ENCODE measurements around the gene EGFR.

Gene EGFR

DNA sequence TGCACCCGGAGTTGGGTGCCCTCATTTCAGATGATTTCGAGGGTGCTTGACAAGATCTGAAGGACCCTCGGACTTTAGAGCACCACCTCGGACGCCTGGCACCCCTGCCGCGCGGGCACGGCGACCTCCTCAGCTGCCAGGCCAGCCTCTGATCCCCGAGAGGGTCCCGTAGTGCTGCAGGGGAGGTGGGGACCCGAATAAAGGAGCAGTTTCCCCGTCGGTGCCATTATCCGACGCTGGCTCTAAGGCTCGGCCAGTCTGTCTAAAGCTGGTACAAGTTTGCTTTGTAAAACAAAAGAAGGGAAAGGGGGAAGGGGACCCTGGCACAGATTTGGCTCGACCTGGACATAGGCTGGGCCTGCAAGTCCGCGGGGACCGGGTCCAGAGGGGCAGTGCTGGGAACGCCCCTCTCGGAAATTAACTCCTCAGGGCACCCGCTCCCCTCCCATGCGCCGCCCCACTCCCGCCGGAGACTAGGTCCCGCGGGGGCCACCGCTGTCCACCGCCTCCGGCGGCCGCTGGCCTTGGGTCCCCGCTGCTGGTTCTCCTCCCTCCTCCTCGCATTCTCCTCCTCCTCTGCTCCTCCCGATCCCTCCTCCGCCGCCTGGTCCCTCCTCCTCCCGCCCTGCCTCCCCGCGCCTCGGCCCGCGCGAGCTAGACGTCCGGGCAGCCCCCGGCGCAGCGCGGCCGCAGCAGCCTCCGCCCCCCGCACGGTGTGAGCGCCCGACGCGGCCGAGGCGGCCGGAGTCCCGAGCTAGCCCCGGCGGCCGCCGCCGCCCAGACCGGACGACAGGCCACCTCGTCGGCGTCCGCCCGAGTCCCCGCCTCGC is at the start of gene EGFR:
Gene EGFR, plus strand, starts transcription at position 657 of the 830 bp plus-strand sequence. CDS start 261 bp downstream, outside the sequence.
- DNase-seq (ENCODE audit: low read depth in 2 of 2) = peak; percentile 40 to 47

DNA sequence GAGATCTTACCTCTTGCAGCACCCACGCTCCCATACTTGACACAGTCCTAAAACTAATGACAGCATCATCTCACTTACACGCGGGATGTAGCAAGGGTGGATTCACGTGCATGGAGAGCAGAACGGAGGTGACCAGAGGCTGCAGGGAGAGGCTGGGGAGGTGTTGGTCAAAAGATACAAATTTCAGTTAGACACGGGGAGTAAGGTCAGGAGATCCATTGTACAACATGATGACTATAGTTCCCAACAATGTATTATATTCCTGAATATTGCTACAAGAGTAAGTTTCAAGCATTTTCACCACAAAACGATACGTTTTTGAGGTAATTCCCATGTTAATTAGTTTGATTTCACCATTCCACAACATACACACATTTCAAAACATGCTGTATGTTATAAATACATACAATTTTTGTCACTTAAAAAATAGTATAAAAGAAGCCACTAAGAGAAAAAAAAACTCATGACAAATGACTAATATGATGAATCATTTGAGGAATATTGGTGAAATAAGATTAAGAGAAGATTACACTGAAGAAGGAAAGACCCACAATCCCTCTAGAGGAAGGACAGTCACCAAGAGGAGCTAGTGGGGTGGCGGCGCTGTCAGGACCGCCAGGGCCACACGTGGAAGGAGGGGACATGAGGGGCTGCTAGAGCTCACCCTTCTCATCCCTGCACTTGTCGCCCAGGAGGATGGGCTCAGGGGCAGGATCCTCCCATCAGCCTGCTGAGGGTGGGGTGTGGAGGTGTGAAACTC is 49.4 kb upstream of the EGFR start:
- DNase-seq (ENCODE audit: low read depth in 2 of 2) = no peak

DNA sequence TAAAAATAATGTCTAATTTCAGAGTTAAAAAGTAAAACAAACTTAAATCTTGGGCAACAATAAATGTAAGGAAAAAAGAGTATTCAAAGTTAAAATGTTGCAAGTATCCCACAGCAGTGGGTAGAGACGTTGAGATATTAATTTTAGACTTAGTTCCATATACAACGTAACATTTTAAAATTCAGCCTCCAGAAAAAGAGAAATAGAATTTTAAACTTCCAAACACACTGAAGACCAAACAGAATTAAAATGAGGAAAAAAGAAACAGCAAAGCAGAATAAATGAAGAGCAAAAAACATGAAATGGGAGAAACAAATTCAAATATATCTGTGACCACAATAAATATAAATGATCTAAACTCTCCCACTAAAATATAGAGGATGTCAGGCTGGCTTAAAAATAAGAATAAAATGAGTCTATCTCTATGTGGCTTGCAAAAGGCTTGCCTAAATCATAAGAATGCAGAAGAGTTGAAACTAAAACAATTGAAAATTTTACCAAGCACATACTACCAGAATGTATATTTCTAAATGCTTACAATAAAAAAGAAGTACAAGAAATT is 46.0 kb upstream of the EGFR start:
- DNase-seq (ENCODE audit: low read depth in 2 of 2) = no peak

DNA sequence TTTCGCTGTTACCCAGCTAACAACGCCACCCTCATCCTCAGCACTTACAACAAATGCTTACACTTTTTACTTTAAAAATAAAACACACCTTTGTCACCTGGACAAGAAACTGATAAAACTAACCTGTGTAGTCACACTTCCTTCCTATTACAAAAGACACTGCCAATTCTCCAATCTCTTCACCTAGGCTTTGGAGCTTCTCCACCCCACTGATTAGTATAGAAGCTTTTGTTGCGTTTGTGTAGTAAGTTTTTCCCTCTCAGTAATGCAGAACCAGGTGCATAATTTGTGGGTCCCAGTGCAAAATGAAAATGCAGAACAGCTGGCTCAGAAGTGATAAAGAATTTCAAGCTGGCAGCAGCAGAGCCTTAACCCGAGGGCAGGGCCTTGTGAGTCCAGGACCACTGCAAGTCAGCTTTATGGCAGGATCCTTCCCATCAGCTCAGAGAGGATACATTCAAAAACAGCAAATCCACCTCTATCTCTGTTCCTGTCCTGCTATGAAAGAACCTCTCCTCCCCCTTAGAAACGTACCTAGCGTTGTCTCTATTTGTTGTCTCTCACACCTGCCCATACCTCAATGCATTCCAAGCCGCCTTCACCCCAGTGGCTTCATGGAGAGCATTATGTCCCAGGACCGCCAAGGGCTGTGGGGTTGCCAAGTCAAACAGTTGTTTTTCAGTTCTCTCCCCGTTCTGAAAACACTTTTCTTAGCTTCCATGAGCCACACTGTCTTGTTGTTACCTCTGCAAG is 40.3 kb upstream of the EGFR start:
- DNase-seq (ENCODE audit: low read depth in 2 of 2) = no peak

DNA sequence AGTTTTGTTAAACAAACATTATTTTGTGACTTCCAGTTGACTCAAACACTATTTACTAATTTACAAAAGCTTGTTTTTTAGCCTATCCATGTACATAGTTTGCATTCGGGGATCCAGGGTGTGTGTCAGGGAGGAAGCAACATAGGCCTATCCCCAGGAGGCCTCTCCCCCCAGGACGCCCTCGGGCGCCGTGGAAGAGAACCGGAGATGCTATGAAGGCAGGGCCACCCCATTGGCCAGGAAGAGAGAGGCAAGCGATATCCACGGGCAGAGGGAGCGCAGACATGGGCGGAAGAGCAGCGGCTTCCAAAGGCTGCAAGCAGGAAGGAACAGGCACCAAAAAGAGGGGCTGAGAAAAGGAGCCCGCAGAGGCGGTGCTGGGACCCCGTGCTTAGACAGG is 38.3 kb upstream of the EGFR start:
- no peak for DNase-seq (ENCODE audit: low read depth in 2 of 2)

DNA sequence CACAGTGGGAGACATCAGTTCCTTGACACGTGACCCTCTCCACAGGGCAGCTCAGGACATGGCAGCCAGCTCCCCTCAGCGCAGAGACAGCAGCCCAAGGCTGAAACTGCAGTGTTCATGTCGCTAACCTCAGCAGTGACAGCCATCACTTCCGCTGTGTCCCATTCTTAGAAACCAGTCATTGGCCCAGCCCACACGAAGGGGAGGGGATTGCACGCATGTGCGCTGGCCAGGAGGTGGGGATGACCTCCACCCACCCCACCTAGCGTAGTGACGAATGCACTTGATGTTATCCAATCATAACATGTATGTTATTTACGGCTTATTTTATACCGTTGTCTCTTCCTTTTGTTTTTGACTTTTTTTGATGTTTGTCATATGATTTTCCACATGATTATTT is 36.9 kb upstream of the EGFR start:
- DNase-seq (ENCODE audit: low read depth in 2 of 2) = no peak

DNA sequence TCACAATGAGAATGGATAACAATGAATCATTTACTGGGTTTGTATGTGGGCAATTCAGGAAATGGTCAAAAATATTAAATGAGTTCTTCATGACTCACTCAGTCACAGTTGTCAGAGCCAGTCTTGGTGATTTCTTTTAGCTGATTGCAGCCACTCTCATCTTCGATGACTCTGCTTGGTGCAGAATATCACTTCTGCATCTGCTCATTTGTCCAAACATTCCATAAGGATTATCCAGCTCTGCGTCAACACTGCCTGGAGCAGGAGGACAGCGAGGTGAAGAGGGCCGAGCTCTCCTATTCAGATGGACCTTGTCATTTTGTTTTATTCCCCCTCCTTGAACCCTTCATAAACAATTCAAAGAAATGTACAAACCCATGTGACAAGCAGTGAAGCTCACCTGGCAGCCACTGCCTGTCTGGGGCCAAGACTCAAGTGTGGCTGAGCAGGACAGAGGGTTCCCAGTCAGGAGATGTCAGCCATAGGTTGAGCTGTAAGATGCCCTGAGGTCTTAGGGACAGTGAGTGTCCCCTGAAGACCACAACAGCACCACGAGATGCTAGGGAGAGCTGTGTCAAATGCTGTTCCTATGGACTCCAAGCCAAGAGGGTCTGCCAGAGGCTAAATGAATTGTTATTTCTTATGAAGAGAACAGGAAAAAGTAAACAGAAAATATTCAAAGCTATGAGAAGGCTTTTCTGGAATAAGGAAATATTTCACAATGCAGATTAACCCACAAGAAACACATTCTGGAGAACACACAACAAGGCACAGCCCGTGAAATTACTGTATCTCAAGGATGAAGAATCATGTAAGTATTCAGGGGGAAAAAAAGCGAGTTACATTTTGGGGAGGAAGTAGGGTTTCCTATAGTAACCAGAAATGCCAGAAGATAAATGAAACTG is 33.1 kb upstream of the EGFR start:
- DNase-seq (ENCODE audit: low read depth in 2 of 2) = peak; percentile 46 to 49

DNA sequence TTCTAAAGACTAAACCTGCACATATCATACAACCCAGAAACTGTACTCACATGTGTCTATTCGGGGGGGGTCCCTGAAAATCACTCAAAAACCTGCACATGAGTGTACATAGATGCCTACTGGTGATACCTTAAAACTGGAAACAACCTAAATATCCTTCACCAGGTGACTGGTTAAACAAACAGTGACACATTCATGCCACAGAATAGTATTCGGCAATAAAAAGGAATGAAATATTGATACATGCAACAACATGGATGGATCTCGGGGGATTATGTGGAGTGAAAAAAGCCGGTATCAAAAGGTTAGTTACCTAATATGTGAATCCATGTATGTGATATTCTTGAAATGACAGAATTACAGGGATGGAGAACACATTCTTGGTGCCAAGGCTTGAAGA is 32.1 kb upstream of the EGFR start:
- no peak for DNase-seq (ENCODE audit: low read depth in 2 of 2)

DNA sequence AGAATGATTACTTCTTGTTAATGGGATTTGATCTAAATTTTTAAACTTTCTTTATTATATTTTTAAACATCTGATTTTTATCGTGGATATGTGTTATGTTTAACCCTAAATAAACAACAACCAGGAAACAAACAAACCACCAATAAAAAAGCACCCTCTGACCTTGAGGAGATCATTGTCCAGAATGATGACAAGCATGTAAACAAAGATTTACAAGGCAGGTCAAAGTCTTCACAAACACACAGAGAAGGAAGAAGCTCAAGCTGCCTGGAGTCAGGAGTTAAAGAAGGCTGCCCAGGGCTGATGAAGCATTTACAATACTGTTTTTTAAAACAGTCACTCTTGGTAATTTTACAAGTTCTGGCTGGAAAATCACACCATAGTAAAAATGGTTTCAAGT is 31.0 kb upstream of the EGFR start:
- no peak for DNase-seq (ENCODE audit: low read depth in 2 of 2)

DNA sequence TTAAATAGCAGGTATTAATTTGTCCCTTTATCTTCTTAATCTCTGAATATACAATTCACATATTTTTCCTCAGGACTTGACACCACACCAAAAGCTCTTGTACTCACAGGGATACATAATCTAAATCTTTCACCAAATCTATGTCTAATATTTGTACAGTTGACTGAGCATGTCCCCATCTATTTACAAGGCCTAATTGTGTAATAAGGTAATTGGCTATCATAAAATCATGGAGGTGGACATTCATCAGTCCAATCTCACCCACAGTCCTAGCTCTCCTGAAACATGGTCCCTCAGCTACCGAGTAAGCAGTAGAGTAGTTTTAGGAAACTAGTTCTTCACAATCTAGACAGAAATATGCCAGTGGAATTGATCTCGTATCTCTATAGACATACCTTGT is 30.3 kb upstream of the EGFR start:
- DNase-seq (ENCODE audit: low read depth in 2 of 2) = no peak

DNA sequence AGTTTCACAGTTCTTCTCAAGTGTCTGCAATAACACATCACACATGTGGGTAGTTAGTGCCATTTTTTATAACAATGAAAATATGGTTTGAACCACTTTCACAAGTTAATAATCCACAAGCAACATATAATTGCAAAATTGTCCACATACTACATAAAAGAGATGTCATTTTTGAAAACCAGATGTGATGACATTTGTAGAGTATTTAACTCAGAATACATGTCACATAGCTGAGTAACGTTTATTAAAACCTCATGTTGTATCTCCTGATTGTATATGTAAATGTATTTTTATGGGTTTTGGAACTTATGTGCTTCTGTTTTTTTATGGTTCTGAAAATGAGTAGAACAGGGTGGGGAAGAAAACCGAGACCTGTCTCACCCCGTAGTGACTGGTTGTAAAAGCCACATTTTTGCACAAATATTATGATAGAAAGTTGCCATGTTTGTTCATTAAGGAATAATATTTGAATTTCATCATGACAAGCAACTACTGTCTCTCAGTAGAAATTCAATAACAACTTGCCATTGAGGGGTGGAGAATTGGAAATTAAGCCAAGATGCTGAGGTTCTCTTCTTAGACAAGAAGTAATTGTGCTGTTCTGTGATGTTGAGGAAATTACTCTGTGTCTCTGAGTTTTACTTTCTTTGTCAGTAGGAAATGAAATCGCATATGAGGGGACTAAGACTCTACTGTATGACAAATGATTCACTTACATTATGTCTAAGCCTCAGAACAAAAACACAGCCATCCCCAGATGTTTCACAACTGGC is 29.2 kb upstream of the EGFR start:
- DNase-seq (ENCODE audit: low read depth in 2 of 2) = peak; percentile 46 to 47

DNA sequence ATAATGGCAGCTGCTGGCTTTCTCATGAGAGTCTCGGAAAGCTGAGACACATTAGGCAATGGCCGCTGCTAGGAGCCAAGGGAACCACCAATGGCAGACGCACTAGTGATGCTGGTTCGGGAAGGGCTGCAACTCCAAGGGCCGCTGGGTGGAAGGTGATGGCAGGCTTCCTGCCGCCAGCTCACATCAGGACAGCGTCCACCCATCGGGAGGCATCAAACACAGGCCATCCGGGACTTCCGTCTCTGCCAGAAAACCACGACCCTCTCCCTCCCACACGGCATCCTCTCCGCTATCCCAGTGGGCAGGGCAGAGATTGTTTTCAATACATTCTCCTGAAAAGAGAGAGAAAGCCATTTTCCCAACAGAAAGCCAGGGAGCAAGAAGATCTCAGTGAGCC is 27.5 kb upstream of the EGFR start:
- no peak for DNase-seq (ENCODE audit: low read depth in 2 of 2)

DNA sequence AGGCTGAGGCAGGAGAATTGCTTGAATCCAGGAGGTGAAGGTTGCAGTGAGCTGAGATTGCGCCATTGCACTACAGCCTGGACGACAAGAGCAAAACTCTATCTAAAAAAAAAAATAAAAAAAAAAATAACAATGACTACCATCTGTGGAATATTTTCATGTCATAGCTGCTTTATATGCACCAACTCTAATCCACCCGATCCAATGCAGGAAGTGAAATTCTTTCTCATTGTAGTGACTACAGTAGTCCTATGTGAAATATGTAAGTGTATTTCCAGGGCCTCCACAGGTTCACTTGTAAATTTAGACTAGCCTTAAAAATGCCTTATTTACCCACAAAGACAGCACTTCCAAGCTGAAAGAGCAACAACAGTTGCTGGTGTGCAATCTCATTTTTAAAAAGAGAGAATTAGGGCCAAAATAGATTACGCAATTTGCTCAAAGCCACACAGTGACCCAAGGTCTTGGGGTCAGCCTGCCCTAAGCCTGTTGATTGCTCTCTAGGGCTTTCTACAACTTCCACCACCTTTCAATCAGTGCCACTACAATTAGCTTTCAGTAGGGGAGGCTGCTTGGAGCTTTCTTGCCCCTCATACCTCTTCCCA is 25.8 kb upstream of the EGFR start:
- DNase-seq (ENCODE audit: low read depth in 2 of 2) = no peak

DNA sequence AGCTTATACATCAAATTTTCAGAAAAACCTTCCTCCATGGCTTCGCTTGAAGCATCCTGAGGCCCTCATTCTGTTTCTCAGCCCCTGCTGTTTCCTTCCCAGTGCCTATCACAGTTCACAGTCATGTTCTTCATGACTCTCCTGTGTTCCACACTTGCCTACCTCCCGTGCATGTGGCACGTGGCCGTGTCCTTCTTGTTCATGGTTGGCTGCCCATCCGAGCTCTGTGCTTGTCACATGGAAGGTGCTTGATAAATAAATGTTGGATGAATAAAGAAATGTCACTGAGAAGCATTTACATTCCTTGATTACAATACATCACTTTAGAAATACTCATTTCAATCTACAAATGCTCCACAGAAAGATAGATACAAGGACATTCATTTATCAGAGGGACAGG is 23.7 kb upstream of the EGFR start:
- DNase-seq (ENCODE audit: low read depth in 2 of 2) = no peak

DNA sequence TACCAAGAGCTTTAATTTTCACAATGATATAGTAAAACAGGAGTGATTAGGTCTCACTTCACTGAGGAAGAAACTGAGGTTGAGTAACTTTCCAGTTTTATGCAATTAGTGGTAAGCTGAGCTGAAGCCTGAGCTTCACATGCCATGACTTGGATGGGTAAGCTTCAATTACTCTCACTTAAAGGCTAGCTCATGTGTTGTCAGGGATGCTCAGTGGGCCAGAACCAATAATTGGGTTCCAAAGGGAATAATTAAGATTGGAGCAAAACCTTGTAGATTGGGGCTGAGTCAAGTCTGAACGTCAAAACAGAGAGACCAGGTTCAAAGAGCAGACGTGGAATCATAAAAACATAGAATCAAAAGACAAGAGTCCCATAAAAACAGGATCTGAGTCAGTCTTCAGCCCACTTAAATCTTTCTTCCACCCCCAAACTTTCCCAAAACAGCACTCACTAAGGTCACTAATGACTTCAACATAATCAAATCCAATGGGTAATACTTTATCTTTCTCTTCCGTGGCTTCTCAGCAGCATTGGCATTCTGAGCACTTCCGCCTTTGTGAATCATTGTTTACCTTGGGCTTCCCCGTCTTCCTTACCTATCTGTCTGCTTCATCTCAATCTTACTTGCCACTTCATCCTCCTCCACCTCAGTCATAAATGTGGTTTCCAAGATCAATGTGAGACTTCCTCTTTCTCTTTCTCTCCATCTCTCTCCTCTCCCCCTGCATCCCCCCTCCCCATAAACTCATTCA is 23.0 kb upstream of the EGFR start:
- DNase-seq (ENCODE audit: low read depth in 2 of 2) = no peak

DNA sequence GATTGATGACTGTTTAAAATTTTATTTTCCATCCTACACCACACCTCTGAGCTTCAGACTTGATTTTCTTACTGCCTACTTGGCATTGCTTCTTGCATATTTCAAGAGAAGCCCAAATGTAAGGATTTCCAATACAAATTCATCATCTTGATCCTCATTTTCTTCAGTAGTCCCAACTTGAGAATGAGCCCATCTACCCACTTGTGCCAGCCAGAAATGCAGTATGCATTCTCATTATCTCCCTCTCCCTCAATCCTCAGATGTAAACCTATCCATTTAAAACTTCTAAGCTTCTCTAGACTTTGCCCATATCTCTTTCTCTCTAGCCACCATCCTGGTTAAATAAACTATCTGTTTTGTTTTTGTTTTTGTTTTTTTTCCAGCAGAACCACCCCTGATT is 22.4 kb upstream of the EGFR start:
- no peak for DNase-seq (ENCODE audit: low read depth in 2 of 2)

DNA sequence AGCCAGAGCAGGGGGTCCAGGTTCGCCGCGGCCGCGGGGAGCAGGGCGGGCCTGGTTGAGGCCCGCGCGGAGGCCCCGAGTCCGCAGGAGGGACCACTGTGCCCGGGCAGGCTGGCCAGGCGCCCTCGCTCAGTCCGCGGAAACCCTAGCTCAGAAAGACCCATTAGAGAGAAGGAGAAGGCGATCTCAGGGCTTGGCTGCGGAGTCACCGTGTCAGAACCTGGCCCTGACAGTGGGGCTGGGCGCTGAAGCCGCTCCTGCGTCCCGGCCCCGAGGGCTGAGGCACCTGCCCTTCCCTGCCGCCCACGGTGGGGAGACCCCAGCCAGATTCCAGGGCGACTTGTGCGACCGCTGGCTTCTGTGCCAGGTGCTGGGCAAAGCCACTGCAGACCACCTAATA is 14.2 kb upstream of the EGFR start:
- no peak for DNase-seq (ENCODE audit: low read depth in 2 of 2)

DNA sequence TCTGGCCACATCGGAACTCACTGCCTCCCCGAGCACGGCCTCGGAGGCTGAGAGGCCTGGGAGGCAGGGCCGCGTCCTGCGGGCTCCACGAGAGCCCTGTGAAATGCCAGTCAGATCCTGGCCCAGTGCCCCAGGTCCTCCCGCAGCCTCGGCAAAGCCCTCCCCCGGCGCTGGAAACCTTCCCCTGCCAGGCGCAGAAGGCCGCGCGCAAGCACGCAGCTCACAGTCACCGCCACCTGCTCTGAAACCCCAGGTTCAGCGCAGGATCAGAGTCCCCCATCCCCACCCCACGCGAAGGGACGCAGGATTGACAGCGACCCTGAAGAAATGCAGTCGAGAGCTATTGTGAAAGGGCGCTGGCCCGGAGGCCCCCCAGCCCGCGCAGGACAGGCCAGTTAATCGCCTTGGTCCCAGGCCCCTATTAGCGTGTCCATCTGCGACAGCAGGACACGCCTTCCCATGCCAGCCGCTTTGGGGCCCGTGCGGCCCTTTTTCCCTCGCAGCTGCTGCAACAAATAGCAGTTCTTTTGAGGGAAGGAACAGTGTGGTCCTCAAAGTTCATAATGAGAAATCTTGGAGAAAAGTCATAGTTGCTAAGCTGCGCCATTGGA is 13.5 kb upstream of the EGFR start:
- DNase-seq (ENCODE audit: low read depth in 2 of 2) = no peak

DNA sequence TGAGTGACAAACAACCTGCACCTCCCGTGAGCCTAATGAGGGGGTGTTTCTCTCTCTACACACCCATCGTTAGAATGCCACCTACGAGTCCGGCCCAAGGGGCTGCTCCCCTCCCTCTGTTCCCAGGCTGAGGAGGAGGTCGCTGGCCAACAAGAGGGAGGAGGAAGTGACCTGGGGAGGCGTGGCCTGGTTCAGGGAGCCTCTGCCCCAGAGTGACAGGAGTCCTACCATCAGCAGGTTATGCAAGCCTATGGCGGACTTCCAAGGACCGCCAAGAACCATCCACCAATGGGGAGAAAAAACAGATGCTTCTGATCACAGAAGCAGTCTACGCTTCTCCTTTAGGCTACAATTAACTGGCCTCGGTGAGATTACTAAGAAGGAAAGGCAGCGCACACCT is 12.3 kb upstream of the EGFR start:
- no peak for DNase-seq (ENCODE audit: low read depth in 2 of 2)
